HFF-Myc (cell line): ENCODE measurements around the gene LMO1.

Experiments used
- DNase-seq: peaks from one replicate; pipeline ENCODE4 v3.0.0-alpha.2; 2011; ENCODE audit warnings: low read depth; ENCODE audit errors: extremely low read depth
- H3K4me3 ChIP-seq: replicated peaks from 2 replicates; pipeline ENCODE4 v1.5.1; 2011; ENCODE audit warnings: low read depth, mild to moderate bottlenecking, control low read depth, low read length
- CTCF ChIP-seq: IDR thresholded peaks from 2 replicates; pipeline ENCODE4 v1.5.1; 2012; ENCODE audit warnings: mild to moderate bottlenecking, low read depth, low read length, control low read depth; ENCODE audit errors: missing control alignments

Gene LMO1

GRCh38 chr11:8248786-8249185 lies 14.9 kb downstream of the LMO1 start:
- no peak for TF ChIP-seq CTCF
- H3K4me3 ChIP-seq: no peak overlapping the region
- no peak for DNase-seq

GRCh38 chr11:8247312-8247711 lies 16.4 kb downstream of the LMO1 start:
- no peak overlapping the region for H3K4me3 ChIP-seq
- no peak for DNase-seq
- peak; percentile 62 for TF ChIP-seq CTCF

GRCh38 chr11:8243458-8243857 lies 20.2 kb downstream of the LMO1 start:
- DNase-seq: no peak
- no peak overlapping the region for H3K4me3 ChIP-seq
- no peak for TF ChIP-seq CTCF

- no peak overlapping the region for H3K4me3 ChIP-seq
- TF ChIP-seq CTCF: no peak
- no peak for DNase-seq
These were observed 21.0 kb downstream of the LMO1 start for GRCh38 chr11:8242499-8243280.

- no peak overlapping the region for H3K4me3 ChIP-seq
- no peak for TF ChIP-seq CTCF
- no peak for DNase-seq
These were observed 21.6 kb downstream of the LMO1 start for GRCh38 chr11:8242118-8242475.

- TF ChIP-seq CTCF: no peak
- no peak for DNase-seq
- H3K4me3 ChIP-seq: no peak overlapping the region
These were observed 22.1 kb downstream of the LMO1 start for GRCh38 chr11:8241373-8242117.
